ENCODE results near the gene SLC28A1.
"Not testable (repeated sequence)": the region's sequence is repeated elsewhere in the genome, so short reads cannot be mapped to it uniquely, and the experiment has no call there.

SLC28A1 gene

DNA sequence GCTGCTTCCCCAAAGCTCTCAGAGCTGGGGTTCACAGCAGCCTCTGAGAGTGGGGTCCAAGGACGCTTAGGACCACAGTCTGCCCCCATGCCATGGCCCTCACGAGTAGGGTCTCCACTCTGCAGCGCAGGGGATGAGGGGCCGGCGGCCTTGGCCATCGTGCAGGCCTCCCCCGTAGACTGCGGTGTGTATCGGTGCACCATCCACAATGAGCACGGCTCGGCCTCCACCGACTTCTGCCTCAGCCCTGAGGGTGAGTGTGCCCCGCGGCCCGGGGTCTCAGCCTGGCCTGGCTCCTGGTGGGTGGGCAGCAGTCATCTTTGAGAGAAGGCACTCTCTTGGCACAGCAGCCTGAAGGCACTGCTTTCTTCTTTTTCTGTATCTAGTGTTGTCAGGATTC is 24.8 kb upstream of the SLC28A1 start:
- in situ Hi-C loops (cut with MboI; ENCODE audit: low pct_unique_long_range_greater_than_20kb, low sequenced_read_pairs), result no loop called here

DNA sequence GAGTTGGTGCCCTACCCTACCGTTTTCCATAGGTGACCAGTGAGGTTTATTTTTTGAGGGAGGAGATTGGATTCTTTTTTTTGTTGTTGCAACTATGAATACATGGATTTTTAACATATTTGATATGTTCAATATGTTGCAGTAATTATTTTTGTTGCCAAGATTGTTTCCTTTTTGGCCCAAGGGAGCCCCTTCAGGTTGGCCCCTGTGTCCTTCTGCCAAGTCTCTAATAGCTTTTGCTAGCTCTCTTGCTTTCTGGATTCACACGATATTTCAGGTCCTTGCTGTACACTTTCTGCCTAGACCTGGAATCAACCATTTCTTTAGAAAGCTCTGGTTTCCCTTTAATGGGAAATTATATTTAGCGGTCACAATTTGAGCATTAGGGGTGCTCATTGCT is 22.7 kb upstream of the SLC28A1 start:
- DNase-seq, result no peak
- in situ Hi-C loops (cut with MboI; ENCODE audit: low pct_unique_long_range_greater_than_20kb, low sequenced_read_pairs), result no loop called here

More for the DNA sequence above, 24.8 kb upstream of the SLC28A1 start:
- no peak for DNase-seq

DNA sequence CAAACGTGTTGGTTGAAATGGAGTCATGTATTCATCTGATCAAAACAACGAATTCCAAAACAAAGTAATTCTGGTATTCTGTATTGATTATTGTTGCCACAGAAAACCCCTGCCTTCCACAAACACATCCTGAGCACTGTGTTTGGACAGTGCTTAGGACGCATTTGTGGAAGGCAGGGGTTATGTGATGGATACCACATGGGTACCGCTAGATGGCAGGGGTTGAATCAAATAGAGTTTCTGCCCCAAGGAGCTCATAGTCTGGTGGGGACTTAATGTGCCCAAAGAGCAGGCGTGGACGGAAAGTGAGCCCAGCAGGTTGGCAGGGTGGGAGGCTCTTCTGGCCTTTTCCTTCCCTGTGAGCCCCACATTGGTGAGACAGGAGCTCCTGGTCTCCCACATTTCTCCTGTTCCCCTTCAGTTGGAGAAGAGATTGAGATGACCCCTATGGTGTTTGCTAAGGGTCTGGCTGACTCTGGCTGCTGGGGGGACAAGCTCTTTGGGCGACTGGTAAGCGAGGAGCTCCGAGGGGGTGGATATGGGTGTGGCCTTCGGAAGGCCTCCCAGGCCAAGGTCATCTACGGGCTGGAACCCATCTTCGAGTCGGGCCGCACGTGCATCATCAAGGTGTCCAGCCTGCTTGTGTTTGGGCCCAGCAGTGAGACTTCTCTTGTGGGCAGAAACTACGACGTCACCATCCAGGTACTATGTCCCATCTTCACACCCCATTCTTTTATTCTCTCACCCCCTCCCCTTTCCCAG is 22.1 kb upstream of the SLC28A1 start:
- in situ Hi-C loops (cut with MboI; ENCODE audit: low pct_unique_long_range_greater_than_20kb, low sequenced_read_pairs), result no loop called here
- DNase-seq, result no peak

DNA sequence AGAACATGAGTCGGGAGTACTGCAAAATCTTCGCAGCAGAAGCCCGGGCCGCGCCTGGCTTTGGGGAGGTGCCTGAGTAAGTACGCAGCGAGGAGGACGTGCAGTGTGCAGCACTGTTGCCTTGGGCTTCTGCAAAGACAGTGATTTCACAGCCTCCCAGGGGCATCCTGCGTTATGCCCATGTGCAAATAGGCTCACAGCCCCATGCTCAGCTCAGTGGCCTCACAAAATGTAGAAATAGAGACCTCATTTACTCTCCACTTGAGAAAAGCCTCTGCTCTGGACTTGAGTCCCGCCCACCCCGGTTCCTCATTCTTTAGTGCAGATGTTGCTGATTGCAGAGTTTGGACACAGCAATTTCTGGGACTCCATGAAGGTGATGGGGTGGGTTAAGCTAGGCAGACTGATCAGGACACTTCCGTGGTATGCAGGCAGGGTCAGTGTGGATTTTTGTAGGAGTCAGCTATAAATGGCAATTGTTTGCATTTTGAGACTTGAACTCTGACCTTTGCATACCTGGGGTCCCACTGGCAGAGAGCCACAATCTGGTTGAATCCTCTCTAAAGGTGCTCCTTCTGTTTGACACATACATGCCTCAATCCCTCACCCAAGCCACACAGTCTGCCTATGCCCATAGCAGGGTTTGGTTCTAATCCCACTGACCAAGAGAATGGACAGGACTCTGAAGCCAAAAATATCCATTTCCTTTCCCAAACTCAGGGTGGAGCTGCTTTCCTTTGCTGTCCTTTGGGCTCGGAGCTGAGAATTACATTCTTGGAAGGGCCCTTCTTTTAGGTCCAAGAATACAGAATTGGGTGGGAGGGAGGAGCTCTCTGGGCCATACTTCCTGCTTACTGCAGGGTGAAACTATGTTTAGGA is 20.7 kb upstream of the SLC28A1 start:
- in situ Hi-C loops (cut with MboI; ENCODE audit: low pct_unique_long_range_greater_than_20kb, low sequenced_read_pairs), result no loop called here
- no peak for DNase-seq

DNA sequence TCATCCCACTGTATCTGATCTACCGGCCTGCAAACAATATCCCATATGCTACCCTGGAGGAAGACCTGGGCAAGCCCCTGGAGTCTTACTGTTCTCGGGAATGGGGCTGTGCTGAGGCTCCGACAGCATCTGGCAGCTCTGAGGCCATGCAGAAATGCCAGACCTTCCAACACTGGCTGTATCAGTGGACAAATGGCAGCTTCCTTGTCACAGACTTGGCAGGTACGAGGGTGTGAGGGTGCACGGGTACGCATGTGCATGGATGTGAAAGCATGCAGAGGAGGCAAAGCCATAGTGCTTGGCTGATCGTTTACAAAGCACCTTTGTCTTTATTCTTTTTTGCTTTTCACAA is 20.0 kb upstream of the SLC28A1 start:
- in situ Hi-C loops (cut with MboI; ENCODE audit: low pct_unique_long_range_greater_than_20kb, low sequenced_read_pairs), result no loop called here

DNA sequence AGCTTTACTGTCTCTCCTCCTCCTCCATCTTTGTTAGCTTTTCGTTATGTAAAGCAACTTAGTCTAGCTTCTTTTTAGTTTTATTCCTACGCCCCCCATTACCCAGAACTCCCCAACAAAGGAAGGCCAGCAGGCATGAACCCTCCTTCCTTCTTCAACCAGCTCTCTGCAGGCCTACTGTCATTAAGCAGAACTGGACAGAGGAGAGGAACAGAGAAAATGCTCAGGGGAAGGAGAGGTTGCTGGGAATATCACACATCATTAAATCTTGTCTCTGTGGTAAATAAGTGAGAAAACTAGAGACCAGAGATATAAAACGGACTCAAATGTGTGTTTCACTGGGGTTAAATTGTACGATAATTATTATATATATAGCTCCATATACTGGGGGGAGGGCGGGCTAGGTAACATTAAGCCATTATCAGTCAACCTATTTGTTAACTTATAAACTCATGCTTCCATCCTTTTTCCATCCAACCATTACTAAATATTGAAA is 19.3 kb upstream of the SLC28A1 start:
- no peak for DNase-seq
- in situ Hi-C loops (cut with MboI; ENCODE audit: low pct_unique_long_range_greater_than_20kb, low sequenced_read_pairs), result no loop called here

More for the DNA sequence above, 20.0 kb upstream of the SLC28A1 start:
- no peak for DNase-seq

DNA sequence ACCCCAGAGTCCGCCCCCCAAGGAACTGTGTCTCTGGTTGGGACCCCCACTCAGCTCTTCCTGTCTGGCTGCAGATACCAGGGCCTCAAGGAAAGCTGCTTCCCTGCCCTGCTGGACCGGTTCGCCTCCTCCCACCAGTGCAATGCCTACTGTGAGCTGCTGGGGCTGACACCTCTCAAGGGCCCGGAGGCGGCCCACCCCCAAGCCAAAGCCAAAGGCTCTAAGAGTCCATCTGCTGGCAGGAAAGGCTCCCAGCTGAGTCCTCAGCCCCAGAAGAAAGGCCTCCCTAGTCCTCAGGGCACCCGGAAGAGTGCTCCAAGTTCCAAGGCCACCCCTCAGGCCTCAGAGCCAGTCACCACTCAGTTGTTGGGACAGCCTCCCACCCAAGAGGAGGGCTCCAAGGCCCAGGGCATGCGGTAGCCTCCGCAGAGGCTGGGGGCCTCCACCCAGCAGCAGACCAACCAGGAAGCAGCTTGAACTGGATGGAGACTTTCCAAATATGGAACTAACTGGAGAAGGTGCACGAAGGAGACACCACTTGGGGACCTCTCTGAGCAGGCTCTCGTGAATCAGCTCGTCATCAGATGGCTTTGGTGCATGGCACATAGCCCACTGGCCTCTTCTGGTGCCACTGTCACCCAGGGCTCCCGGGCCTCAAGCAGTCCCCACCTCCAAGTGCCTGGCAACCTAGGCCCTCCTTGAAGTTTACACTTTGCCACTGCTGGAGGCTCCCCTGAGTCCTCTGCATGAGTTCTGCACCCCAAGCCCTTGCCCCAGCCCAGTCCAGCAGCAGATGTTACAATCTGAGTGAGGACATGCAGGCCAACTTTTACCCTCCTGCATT is 16.2 kb upstream of the SLC28A1 start:
- DNase-seq, result no peak
- in situ Hi-C loops (cut with MboI; ENCODE audit: low pct_unique_long_range_greater_than_20kb, low sequenced_read_pairs), result no loop called here

DNA sequence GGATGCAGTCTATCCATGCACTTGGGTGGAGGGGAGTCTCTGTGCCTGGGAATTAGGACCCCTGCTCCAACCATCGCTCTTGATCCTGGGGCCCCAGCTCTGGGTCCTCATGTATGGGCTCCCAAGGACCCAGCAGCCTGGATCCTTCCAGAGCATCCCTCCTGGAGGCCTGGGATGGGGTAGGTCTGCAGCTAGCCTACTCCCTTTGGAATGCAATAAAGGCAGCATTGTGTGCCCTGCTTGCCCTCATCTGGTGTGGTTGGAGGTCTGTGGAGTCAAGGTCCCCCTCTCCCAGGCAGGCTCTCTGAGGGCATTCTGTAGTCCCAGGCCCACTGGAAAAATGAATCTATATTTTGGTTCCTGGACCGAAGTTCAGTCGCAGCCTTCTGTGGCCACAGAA is 15.0 kb upstream of the SLC28A1 start:
- DNase-seq, result no peak
- in situ Hi-C loops (cut with MboI; ENCODE audit: low pct_unique_long_range_greater_than_20kb, low sequenced_read_pairs), result no loop called here

DNA sequence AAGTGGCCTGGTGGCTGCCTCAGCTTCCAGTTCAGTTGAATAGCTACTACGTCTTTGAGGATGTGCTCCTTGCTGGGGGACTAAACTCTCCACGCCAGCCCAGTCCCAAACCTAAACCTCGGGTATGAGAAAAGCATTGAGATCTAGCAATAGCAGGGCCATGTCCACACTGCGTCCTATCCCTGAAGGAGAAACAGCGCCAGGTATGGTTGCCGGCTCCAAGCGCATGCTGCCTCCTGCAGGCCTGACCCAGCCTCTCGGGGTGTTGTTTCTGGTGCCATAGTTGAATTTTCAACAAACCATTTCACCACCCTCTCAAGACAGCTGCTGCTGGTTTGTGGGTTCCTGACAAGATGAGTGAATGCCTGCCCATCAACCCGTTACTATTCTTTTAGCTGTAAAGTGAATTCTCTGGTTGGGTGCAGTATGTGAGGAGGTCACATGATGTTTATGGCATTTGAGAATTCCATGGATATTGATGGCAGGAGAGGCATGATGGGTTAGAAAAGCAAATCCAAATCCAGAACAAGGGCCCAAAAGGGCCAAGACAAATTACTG is 13.0 kb upstream of the SLC28A1 start:
- in situ Hi-C loops (cut with MboI; ENCODE audit: low pct_unique_long_range_greater_than_20kb, low sequenced_read_pairs), result no loop called here
- no peak for DNase-seq

DNA sequence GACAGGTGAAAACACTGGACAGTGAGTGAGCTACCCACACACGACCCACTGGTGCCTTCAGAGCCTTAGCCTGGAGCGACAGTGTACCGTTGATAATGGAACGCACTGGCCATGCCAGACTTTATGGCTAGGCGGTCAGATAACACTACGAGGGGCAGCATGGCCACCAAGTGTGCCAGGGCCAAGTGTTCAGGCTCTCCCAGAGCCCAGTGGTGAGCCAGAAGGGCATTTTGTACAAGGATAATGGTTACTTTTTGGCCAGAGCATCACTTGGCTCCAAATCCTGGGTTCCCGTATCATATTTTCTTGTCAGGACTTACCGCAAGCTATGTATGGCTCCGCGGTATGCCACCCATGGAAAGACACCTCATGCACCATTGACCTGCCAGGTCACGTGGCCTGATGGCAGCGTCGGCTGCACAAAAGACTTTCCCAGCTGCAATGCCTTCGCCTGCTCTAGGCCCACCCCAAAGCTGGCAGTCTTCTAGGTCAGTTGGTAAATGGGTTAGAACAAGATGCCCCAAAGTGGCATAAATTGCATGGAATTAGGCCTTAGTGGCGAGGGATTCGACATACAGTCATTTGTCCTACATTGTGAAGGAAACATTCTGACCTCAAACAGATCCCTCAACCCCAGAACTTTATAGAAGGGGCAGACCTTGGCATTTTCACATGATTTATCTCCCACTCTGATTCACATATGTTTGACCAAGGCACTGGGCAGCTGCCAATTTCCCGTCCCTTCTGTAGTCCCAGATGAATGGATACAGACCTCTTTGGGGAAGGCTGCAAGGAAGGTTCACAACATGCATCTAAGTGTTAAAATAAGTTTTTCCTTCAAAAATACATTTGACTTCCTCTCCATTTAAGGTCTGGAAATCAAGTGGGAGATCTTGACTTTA is 12.2 kb upstream of the SLC28A1 start:
- in situ Hi-C loops (cut with MboI; ENCODE audit: low pct_unique_long_range_greater_than_20kb, low sequenced_read_pairs), result no loop called here
- DNase-seq, result no peak

DNA sequence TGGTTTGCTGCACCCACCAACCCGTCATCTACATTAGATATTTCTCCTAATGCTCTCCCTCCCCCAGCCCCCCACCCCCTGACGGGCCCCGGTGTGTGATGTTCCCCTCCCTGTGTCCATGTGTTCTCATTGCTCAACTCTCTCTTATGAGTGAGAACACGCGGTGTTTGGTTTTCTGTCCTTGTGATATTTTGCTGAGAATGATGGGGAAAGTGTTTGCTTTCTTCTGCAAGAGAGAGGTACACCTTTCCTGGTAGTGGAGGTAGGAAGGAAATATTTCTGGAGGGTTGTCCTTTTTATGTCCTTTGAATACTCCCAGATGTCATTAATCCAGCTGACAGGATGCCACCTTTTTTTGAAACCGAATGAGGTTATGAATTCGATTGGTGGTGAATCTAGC is 10.5 kb upstream of the SLC28A1 start:
- in situ Hi-C loops (cut with MboI; ENCODE audit: low pct_unique_long_range_greater_than_20kb, low sequenced_read_pairs), result no loop called here

DNA sequence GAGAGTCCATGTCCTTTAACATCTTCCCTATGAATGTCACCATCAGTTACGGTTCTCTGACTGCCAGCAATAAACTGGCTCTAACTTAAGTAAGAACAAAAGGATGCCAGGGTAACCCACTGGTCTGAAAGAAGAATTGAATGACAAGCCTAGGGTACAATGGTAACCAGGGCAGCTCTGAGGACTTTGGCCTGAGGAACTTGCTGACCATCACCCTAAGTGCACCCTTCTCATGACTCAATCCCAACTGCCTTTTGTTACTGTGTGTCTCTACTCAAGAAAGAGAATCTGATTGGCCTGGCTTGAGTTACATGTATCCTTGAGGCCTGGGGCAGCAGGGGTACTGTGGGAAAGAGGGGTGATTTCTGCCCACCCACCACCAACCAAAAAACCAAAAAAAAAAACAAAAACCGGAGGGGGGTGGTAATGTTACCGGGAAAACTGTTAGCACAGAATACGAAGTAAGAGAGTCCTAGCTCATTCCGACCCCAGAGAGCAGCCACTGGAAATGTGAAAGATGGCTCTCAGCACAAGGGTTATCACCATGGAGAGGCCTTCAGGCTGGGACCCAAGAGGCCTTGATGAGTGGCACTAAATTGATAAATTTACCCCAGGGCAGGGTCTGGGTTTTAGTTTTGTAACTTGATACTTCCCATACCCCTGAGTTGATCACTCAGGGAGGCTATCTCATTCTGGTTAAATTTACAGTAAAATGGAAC is 9.3 kb upstream of the SLC28A1 start:
- no peak for DNase-seq
- in situ Hi-C loops (cut with MboI; ENCODE audit: low pct_unique_long_range_greater_than_20kb, low sequenced_read_pairs), result no loop called here

More for the DNA sequence above, 10.5 kb upstream of the SLC28A1 start:
- DNase-seq, result no peak

DNA sequence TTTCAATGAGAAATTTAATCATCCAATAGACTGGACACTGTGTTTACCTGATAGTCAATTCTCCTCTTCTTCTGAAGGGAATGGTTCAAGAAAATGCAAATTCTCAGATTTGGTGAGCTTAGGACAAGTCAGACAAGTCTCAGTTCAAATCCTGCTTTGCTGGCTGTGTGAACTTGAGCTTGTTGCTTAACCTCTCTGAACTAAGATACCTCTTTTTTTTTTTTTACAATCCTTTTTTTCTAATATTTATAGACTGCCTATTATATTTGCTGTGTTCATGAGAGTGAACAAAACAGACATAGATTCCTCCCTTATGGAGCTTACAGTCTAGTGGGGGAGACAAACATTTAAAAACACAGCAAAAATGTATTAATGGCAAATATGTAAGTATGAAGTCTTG is 8.2 kb upstream of the SLC28A1 start:
- in situ Hi-C loops (cut with MboI; ENCODE audit: low pct_unique_long_range_greater_than_20kb, low sequenced_read_pairs), result no loop called here
- no peak for DNase-seq

DNA sequence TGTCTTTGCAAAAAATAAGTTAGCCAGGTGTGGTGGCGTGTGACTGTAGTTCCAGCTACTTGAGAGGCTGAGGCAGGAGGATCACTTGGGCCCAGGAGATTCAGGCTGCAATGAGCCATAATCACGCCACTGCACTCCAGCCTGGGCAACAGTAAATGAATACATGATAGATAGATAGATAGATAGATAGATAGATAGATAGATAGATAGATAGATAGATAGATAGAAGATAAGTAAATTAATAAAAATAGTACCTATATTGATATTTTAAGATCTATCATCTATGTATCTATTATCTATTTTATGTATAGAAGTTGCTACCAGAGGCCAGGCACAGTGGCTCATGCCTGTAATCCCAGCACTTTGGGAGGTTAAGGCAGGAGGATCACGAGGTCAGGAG is 6.8 kb upstream of the SLC28A1 start:
- DNase-seq; in situ Hi-C loops (cut with MboI; ENCODE audit: low pct_unique_long_range_greater_than_20kb, low sequenced_read_pairs): not testable (repeated sequence)

DNA sequence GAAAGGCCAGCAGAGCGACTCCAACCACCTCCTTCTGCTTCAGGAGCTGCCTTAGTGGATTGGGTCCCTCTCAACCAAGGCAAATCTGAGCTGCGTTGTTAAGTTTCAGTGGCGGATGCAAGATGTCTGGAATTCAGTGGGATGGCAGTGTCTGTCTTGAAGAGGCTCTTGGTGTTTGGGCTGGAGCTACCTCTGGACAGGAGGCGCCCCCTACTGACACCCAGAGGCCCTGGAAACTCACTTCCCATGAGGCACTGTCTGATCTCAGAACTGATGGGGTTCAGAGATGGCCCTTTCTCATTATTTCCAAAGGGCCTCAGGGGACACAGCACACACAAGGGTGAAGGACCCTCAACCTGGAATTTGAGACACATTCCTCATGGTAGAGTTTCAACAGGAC is 6.0 kb upstream of the SLC28A1 start:
- peak; percentile 91 for DNase-seq
- in situ Hi-C loops (cut with MboI; ENCODE audit: low pct_unique_long_range_greater_than_20kb, low sequenced_read_pairs), result no loop called here

DNA sequence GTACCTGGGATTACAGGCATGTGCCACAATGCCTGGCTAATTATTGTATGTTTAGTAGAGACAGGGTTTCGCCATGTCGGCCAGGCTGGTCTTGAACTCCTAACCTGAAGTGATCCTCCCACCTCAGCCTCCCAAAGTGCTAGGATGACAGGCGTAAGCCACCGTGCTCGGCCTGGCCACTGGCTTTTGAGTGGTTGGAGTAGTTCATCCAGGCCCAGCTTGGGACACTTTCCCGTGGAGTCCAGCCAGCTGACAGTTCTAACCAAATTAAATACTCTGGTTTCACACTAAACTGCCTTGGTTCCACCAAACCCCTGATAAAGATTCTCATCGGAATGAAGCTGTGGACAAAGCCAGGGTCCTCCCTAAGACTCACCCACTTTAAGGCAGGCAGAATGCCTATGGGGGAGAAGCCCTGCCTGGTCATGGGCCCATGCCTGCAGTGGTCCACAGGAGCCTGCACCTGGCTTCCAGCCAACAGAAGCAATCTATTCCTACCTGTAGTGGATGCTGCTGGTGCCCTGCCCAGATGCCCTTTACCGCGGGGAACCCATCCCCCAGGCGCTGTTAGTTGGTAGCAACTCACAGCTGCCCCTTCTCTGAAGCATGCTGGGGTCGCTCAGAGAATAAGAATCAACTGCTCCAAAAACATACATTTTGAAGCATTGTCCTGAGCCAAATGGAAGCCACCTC is 5.2 kb upstream of the SLC28A1 start:
- no peak for DNase-seq
- in situ Hi-C loops (cut with MboI; ENCODE audit: low pct_unique_long_range_greater_than_20kb, low sequenced_read_pairs), result no loop called here

DNA sequence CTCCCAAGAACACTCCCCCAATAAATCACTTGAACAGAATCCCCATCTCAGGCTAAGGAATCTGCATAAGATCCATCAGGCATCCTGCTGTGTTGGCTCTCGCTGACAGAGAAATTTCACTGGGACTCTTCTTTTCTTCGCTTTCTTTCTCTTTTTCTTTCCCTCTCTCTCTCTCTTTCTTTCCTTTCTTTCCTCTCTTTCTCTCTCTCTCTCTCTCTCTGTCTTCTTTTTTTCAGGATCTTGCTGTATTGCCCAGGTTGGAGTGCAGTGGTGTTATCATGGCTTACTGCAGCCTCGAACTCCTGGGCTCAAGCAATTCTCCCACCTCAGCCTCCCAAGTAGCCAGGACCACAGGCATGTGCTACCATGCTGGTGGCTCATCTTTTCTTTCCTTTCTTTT is 4.5 kb upstream of the SLC28A1 start:
- in situ Hi-C loops (cut with MboI; ENCODE audit: low pct_unique_long_range_greater_than_20kb, low sequenced_read_pairs), result no loop called here
- no peak for DNase-seq
